Fibroblast of mammary gland (primary cell): ENCODE results near the gene NOL11.
A peak's percentile ranks its signal among the peaks of the same experiment; 100 is the strongest.

Experiments used
- DNase-seq: peaks from one replicate; pipeline ENCODE4 v3.0.0-alpha.2; 2010; ENCODE audit warnings: low read depth
- H3K4me3 ChIP-seq: 2 replicates; pipeline ENCODE4 v1.5.1; 2011; ENCODE audit warnings: low read depth, mild to moderate bottlenecking, low read length, moderate library complexity; ENCODE audit not compliant: control insufficient read depth
- CTCF ChIP-seq: conservative IDR thresholded peaks from 2 replicates; pipeline ENCODE4 v1.5.1; 2011; ENCODE audit warnings: low read depth, low read length, inconsistent platforms; ENCODE audit not compliant: control insufficient read depth, insufficient read depth

The NOL11 gene

DNA sequence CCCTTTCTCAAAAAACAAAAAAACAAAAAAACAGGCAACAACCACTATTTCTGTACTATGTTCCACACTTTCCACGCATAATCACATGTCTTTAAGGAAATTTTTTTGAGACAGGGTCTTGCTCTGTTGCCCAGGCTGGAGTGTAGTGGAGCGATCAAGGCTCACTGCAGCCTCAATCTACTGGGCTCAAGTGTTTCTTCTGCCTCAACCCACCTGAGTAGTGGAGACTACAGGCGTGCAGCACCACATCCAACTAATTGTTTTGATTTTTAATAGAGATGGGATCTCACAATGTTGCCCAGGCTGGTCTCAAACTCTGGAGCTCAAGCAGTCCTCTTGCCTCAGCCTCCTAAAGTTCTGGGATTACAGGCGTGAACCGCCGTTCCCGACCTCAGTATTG, 54.9 kb downstream of the NOL11 start:
- no peak for DNase-seq
- H3K4me3 ChIP-seq, result no peak overlapping the region

DNA sequence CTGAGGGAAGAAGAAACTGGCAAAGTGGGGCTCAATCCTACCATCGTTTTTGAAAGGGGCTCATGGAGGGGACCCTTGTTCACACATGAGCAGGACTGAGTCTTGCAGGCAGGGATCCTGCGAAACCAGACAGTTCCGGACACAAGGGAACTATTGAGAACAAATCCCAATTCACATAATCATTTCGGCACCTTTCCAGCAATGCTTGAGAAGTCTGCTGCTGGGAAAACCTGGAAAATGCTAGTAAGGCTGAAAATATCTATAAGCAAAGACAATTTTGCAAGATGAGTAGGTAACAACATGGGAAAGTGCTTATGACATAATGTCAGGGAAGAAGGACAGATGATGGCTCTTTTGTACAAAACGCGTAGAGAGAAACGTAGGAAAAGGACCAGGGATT, 55.5 kb downstream of the NOL11 start:
- DNase-seq, result peak; percentile 7
- H3K4me3 ChIP-seq, result no peak overlapping the region
- no peak for TF ChIP-seq CTCF

More for the DNA sequence above, 54.9 kb downstream of the NOL11 start:
- no peak for TF ChIP-seq CTCF

DNA sequence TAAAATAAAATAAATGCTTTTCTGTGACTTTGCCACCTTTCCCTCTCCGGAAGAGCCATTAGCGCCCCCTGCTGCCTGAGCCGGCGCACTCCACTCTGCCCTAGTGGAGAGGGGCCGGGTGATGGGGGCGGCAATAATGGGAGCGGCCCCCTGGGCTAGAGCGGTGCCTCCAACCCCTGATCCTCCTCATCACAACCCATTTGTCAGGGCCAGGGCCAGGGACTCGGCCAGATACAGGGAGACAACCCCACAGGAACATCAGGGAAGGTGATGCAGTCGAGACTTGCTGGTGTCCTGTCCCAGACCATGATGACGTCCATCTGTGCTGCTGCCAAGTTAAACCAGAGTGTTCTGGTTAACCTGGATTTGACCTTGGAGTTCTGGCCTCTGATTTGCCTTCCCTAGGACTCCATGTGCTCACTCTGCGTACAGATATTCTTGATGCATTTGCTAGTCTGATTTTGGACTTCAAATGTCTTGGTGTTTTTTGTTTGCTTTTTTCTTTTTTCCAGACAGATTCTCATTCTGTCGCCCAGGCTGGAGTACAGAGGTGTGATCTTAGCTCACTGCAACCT, 61.4 kb downstream of the NOL11 start:
- DNase-seq, result peak; percentile 92
- peak; percentile 55 for TF ChIP-seq CTCF
- H3K4me3 ChIP-seq, result no peak overlapping the region

DNA sequence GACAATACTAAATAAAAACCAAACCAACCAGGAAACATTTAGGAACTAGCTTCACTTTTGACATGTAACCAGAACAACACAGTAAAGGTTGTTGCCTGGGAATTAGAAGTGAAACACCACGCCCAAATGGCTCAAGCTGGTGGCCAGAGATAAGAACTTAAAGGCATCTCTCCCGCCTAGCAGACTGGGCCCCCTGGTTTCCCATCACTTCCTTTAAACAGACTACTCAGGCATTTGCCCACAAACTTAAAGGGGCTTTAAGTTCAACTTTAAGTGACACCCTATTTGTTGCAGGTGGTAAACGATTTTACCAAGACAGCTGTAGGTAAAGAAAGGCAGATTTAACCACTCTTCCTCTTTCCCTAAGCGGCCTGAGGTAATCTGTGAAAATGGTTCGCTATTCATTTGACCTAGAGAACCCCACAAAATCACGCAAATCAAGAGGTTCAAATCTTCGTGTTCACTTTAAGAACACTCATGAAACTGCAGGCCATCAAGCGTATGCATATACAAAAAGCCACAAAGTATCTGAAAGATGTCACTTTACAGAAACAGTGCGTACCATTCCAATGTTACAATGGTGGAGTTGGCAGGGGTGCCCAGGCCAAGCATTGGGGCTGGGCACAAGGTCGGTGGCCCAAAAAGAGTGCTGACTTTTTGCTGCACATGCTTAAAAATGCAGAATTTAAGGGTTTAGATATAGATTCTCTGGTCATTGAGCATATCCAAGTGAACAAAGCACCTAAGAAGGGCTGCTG, 66.8 kb downstream of the NOL11 start:
- H3K4me3 ChIP-seq, result no peak overlapping the region
- TF ChIP-seq CTCF, result no peak
- no peak for DNase-seq

DNA sequence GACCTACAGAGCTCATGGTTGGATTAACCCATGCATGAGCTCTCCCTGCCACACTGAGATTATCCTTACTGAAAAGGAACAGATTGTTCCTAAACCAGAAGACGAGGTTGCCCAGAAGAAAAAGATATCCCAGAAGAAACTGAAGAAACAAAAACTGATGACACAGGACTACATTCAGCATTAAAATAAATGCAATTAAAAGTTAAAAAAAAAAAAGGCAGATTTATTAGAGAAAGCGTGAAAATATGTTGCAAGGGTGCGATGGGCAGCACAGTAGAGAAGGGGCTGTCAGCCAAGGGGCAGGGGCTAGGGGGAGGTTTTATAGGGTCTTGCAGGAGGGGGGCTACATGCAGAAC, 67.4 kb downstream of the NOL11 start:
- H3K4me3 ChIP-seq, result no peak overlapping the region
- no peak for TF ChIP-seq CTCF
- no peak for DNase-seq

GRCh38 chr17:67785504-67785903, 67.8 kb downstream of the NOL11 start:
- DNase-seq, result no peak
- TF ChIP-seq CTCF, result no peak
- H3K4me3 ChIP-seq, result no peak overlapping the region
